ENCODE data around the gene CST9.
"Not testable (repeated sequence)": the region's sequence is repeated elsewhere in the genome, so short reads cannot be mapped to it uniquely, and the experiment has no call there.

CST9 gene

GRCh38 chr20:23587631-23588030 lies 18.1 kb downstream of the CST9 start:
- no peaks in the 10 kb centered on the region for H3K4me1 Mint-ChIP-seq

GRCh38 chr20:23586735-23587525 lies 18.8 kb downstream of the CST9 start:
- H3K9me3 Mint-ChIP-seq = no peaks in the 10 kb centered on the region
- H3K27ac Mint-ChIP-seq = no peak overlapping the region
- H3K4me1 Mint-ChIP-seq = no peaks in the 10 kb centered on the region
- peaks cover 12% of the 10 kb centered on the region for H3K27me3 Mint-ChIP-seq
- peaks cover 1% of the 10 kb centered on the region for H3K36me3 Mint-ChIP-seq
- H3K4me3 Mint-ChIP-seq = no peak overlapping the region

More at GRCh38 chr20:23587631-23588030, 18.1 kb downstream of the CST9 start:
- H3K4me3 Mint-ChIP-seq = no peak overlapping the region
- no peak overlapping the region for H3K27ac Mint-ChIP-seq
- peaks cover 7% of the 10 kb centered on the region for H3K27me3 Mint-ChIP-seq
- H3K36me3 Mint-ChIP-seq = no peaks in the 10 kb centered on the region
- no peaks in the 10 kb centered on the region for H3K9me3 Mint-ChIP-seq

GRCh38 chr20:23585808-23586734 lies 19.6 kb downstream of the CST9 start:
- no peaks in the 10 kb centered on the region for H3K4me1 Mint-ChIP-seq
- H3K27me3 Mint-ChIP-seq = peaks cover 13% of the 10 kb centered on the region
- no peak overlapping the region for H3K4me3 Mint-ChIP-seq
- H3K27ac Mint-ChIP-seq = no peak overlapping the region
- H3K36me3 Mint-ChIP-seq = peaks cover 1% of the 10 kb centered on the region
- peaks cover 3% of the 10 kb centered on the region for H3K9me3 Mint-ChIP-seq

- Mint-ChIP-seq H3K9me3 (peaks cover 5% of the 10 kb centered on the region), H3K4me3 (no peak overlapping the region), H3K4me1 (no peaks in the 10 kb centered on the region), H3K36me3 (peaks cover 1% of the 10 kb centered on the region), H3K27ac (no peak overlapping the region), H3K27me3 (peaks cover 16% of the 10 kb centered on the region)
Observed at GRCh38 chr20:23585449-23585807, 20.3 kb downstream of the CST9 start.

GRCh38 chr20:23584434-23585199 lies 21.1 kb downstream of the CST9 start:
- no peaks in the 10 kb centered on the region for H3K4me1 Mint-ChIP-seq
- H3K36me3 Mint-ChIP-seq = peaks cover 1% of the 10 kb centered on the region
- no peak overlapping the region for H3K27ac Mint-ChIP-seq
- peaks cover 5% of the 10 kb centered on the region for H3K9me3 Mint-ChIP-seq
- peaks cover 19% of the 10 kb centered on the region for H3K27me3 Mint-ChIP-seq
- H3K4me3 Mint-ChIP-seq = no peak overlapping the region

GRCh38 chr20:23583526-23583925 lies 22.2 kb downstream of the CST9 start:
- Mint-ChIP-seq H3K4me1 (no peaks in the 10 kb centered on the region), H3K9me3 (peaks cover 5% of the 10 kb centered on the region), H3K36me3 (peaks cover 1% of the 10 kb centered on the region), H3K4me3 (no peak overlapping the region), H3K27me3 (peaks cover 19% of the 10 kb centered on the region), H3K27ac (no peak overlapping the region)

- Mint-ChIP-seq H3K4me3 (no peak overlapping the region), H3K36me3 (peaks cover 1% of the 10 kb centered on the region), H3K27ac (no peak overlapping the region), H3K27me3 (peaks cover 18% of the 10 kb centered on the region), H3K9me3 (peaks cover 5% of the 10 kb centered on the region), H3K4me1 (no peaks in the 10 kb centered on the region)
Observed at GRCh38 chr20:23582293-23582692, 23.4 kb downstream of the CST9 start.

- H3K9me3 Mint-ChIP-seq, H3K4me3 Mint-ChIP-seq, H3K4me1 Mint-ChIP-seq, H3K36me3 Mint-ChIP-seq, H3K27ac Mint-ChIP-seq: not testable (repeated sequence)
- H3K27me3 Mint-ChIP-seq = peaks cover 18% of the 10 kb centered on the region
Observed at GRCh38 chr20:23581833-23582232, 23.9 kb downstream of the CST9 start.

- peaks cover 5% of the 10 kb centered on the region for H3K27me3 Mint-ChIP-seq
- H3K27ac Mint-ChIP-seq = no peak overlapping the region
- no peaks in the 10 kb centered on the region for H3K36me3 Mint-ChIP-seq
- no peaks in the 10 kb centered on the region for H3K4me1 Mint-ChIP-seq
- no peak overlapping the region for H3K4me3 Mint-ChIP-seq
- H3K9me3 Mint-ChIP-seq = no peaks in the 10 kb centered on the region
Observed at GRCh38 chr20:23574977-23575376, 30.7 kb downstream of the CST9 start.

- H3K36me3 Mint-ChIP-seq = no peaks in the 10 kb centered on the region
- H3K4me1 Mint-ChIP-seq = no peaks in the 10 kb centered on the region
- no peak overlapping the region for H3K4me3 Mint-ChIP-seq
- H3K9me3 Mint-ChIP-seq = no peaks in the 10 kb centered on the region
- H3K27me3 Mint-ChIP-seq = peaks cover 8% of the 10 kb centered on the region
- H3K27ac Mint-ChIP-seq = no peak overlapping the region
Observed at GRCh38 chr20:23570178-23570760, 35.4 kb downstream of the CST9 start.

- Mint-ChIP-seq H3K36me3 (no peaks in the 10 kb centered on the region), H3K27me3 (peaks cover 8% of the 10 kb centered on the region), H3K4me1 (no peaks in the 10 kb centered on the region), H3K27ac (peak overlapping the region; percentile 4), H3K9me3 (no peaks in the 10 kb centered on the region), H3K4me3 (no peak overlapping the region)
Observed at GRCh38 chr20:23569570-23569969, 36.1 kb downstream of the CST9 start.

- H3K4me3 Mint-ChIP-seq = no peak overlapping the region
- no peaks in the 10 kb centered on the region for H3K9me3 Mint-ChIP-seq
- H3K4me1 Mint-ChIP-seq = no peaks in the 10 kb centered on the region
- H3K27ac Mint-ChIP-seq = no peak overlapping the region
- peaks cover 8% of the 10 kb centered on the region for H3K27me3 Mint-ChIP-seq
- no peaks in the 10 kb centered on the region for H3K36me3 Mint-ChIP-seq
Observed at GRCh38 chr20:23568971-23569330, 36.8 kb downstream of the CST9 start.

- no peak within 1 kb of the TSS for H3K4me3 Mint-ChIP-seq
- H3K9me3 Mint-ChIP-seq = no peaks in the 10 kb centered on the region
- H3K36me3 Mint-ChIP-seq = no peaks in the 10 kb centered on the region
- no peak within 1 kb of the TSS for H3K27ac Mint-ChIP-seq
- peaks cover 8% of the 10 kb centered on the region for H3K27me3 Mint-ChIP-seq
- H3K4me1 Mint-ChIP-seq = no peaks in the 10 kb centered on the region
Observed at GRCh38 chr20:23568320-23568970, 37.3 kb downstream of the CST9 start, which contains the start of gene CST9L. CST9L (minus strand) TSS chr20:23568484; CDS start chr20:23568450, 34 bp downstream.

- Mint-ChIP-seq H3K4me3 (no peak overlapping the region), H3K9me3 (peaks cover 12% of the 10 kb centered on the region), H3K4me1 (no peaks in the 10 kb centered on the region), H3K27ac (no peak overlapping the region), H3K36me3 (peaks cover 3% of the 10 kb centered on the region), H3K27me3 (peaks cover 8% of the 10 kb centered on the region)
Observed at GRCh38 chr20:23566199-23566932, 39.4 kb downstream of the CST9 start.

All from activated naive CD4-positive, alpha-beta T cell treated with anti-CD3 and anti-CD28 coated beads, Interleukin-2, amount 50 U/mL, for 24 hours (primary cell).